ENCODE data around the gene OPN4. TPM values are rescaled to one million over a fixed set of nuclear protein-coding genes. Genes with fewer than 3 reads are reported as not detected.

Gene OPN4
- total and polyA plus RNA-seq, 2 of the 13 experiments (the other 11 are each of a cell fraction or from before 2014, with no cell fraction given) = not detected

DNA sequence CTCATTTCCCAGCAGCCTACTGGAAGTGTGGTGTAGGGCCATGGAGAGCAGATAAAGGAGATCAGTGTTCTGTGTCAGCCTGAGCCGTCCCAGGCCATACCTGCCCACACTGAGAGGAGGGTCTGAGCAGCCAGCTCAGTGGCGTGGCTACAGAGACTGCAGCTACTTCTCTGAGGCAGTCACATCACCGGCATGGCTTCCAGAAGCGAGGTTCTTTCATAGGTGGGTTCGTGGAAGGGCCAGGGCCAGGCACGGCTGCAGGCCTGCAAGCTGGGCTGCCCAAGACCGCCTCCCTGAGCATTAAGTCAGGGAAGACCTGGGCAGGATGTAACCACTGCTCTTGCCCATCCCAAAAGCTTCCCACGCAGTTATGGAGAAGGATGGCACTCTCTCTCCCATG, 48.8 kb downstream of the OPN4 start:
- WGBS (ENCODE audit: low lambda C conversion rate) = 83% methylated on average over 1 of the region's 8 CpGs
- TF ChIP-seq ZNF788 (CRISPR knock-in tag; IDR thresholded peaks at IDR 0.05; ENCODE audit: borderline replicate concordance) (no peak), KMT2A (CRISPR knock-in tag; IDR thresholded peaks at IDR 0.05) (no peak), ZNF180 (CRISPR knock-in tag; IDR thresholded peaks at IDR 0.05; ENCODE audit: borderline replicate concordance, low read depth) (no peak)
- TF ChIP-seq, protein P1, sequence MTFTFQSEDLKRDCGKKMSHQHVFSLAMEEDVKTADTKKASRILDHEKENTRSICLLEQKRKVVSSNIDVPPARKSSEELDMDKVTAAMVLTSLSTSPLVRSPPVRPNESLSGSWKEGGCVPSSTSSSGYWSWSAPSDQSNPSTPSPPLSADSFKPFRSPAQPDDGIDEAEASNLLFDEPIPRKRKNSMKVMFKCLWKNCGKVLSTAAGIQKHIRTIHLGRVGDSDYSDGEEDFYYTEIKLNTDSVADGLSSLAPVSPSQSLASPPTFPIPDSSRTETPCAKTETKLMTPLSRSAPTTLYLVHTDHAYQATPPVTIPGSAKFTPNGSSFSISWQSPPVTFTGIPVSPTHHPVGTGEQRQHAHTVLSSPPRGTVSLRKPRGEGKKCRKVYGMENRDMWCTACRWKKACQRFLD (CRISPR knock-in tag; IDR thresholded peaks at IDR 0.05; ENCODE audit: borderline replicate concordance) = no peak
- no peaks in the 10 kb centered on the region for H3K79me2 ChIP-seq (ENCODE audit: insufficient read depth, low read length)
- no peak overlapping the region for H3K4me2 ChIP-seq (ENCODE audit: low read depth, low read length)
- no peaks in the 10 kb centered on the region for H4K20me1 ChIP-seq (ENCODE audit: insufficient read depth, low read length)
- H2AFZ ChIP-seq (ENCODE audit: low read length) = no peak overlapping the region
- H3K27ac ChIP-seq (ENCODE audit: extremely low read length, insufficient read depth, low read length) = no peak overlapping the region
- no peak overlapping the region for H3K4me3 ChIP-seq (replicated peaks in 1 of 3; ENCODE audit: insufficient read depth in 1 of 3, low read depth in 2 of 3, low read length in 3 of 3)
- ChIA-PET CTCF (ENCODE audit: low intra/inter-chr PET ratio, low total read pairs) (no interaction called here), POLR2A (no interaction called here)
- FAIRE-seq (no peak), DNase-seq (ENCODE audit: low spot score) (no peak), ATAC-seq (no peak)
- H3K9me3 ChIP-seq (ENCODE audit: low read length) = no peaks in the 10 kb centered on the region
- H3K9ac ChIP-seq (ENCODE audit: insufficient read depth, low read depth, low read length) = no peak overlapping the region
- H3K27me3 ChIP-seq (ENCODE audit: control insufficient read depth in 1 of 2, insufficient read depth in 2 of 2, low read length in 2 of 2) = peaks cover 5 to 16% of the 10 kb centered on the region in 2 experiments; a peak in 2 of 5 replicates
- intact Hi-C loops (cut with micrococcal nuclease; ENCODE audit: unreplicated experiment) = no loop called here
- no peaks in the 10 kb centered on the region for H3K36me3 ChIP-seq (replicated peaks in 1 of 2; ENCODE audit: control insufficient read depth in 1 of 2, insufficient read depth in 2 of 2, low read length in 2 of 2)
- no TSS peak for BruUV-seq (replicated peaks)
- in situ Hi-C loops (cut with HindIII; ENCODE audit: extremely low pct_ligation_motif_present, low pct_unique_long_range_greater_than_20kb) = no loop called here
- no peaks in the 10 kb centered on the region for H3K4me1 ChIP-seq (ENCODE audit: insufficient read depth, low read length)

DNA sequence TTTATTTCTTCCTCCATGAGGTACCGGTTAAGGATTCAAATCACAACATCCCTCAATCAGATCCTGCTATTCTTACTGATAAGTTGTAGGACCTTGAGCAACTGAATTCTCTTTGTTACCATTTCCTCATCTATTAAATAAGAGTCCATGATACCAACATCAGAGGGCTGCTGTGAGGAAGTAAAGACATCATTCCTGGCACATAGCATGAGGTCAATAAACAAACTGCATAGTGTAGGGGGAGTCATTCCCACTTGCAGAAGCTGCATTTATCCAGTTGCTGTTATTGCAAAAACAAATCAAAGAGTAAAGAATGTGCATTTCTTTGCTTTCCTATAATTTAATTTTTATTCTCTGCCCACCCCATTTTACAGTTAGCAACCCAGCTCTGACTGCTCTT, 50.8 kb downstream of the OPN4 start:
- FAIRE-seq = no peak
- 77% methylated on average over 1 of the region's 1 CpG for WGBS (ENCODE audit: low lambda C conversion rate)
- no TSS peak for BruUV-seq (replicated peaks)
- no peaks in the 10 kb centered on the region for H3K36me3 ChIP-seq (replicated peaks in 1 of 2; ENCODE audit: control insufficient read depth in 1 of 2, insufficient read depth in 2 of 2, low read length in 2 of 2)
- ChIA-PET POLR2A (no interaction called here), CTCF (ENCODE audit: low intra/inter-chr PET ratio, low total read pairs) (no interaction called here)
- in situ Hi-C loops (cut with HindIII; ENCODE audit: extremely low pct_ligation_motif_present, low pct_unique_long_range_greater_than_20kb) = no loop called here
- H3K4me2 ChIP-seq (ENCODE audit: low read depth, low read length) = no peak overlapping the region
- H4K20me1 ChIP-seq (ENCODE audit: insufficient read depth, low read length) = no peaks in the 10 kb centered on the region
- no peaks in the 10 kb centered on the region for H3K79me2 ChIP-seq (ENCODE audit: insufficient read depth, low read length)
- H3K27me3 ChIP-seq (ENCODE audit: control insufficient read depth in 1 of 2, insufficient read depth in 2 of 2, low read length in 2 of 2) = peaks cover under 1 to 5% of the 10 kb centered on the region in 2 experiments; a peak in 2 of 5 replicates
- H3K9me3 ChIP-seq (ENCODE audit: low read length) = no peaks in the 10 kb centered on the region
- no peak overlapping the region for H3K9ac ChIP-seq (ENCODE audit: insufficient read depth, low read depth, low read length)
- intact Hi-C loops (cut with micrococcal nuclease; ENCODE audit: unreplicated experiment) = no loop called here
- no peak for DNase-seq (ENCODE audit: low spot score)
- H2AFZ ChIP-seq (ENCODE audit: low read length) = no peak overlapping the region
- TF ChIP-seq RORA (CRISPR knock-in tag; IDR thresholded peaks at IDR 0.05) = no peak
- no peak for TF ChIP-seq ZNF761 (CRISPR knock-in tag; conservative IDR thresholded peaks at IDR 0.05)
- no peak overlapping the region for H3K4me3 ChIP-seq (replicated peaks in 1 of 3; ENCODE audit: insufficient read depth in 1 of 3, low read depth in 2 of 3, low read length in 3 of 3)
- H3K4me1 ChIP-seq (ENCODE audit: insufficient read depth, low read length) = no peaks in the 10 kb centered on the region
- H3K27ac ChIP-seq (ENCODE audit: extremely low read length, insufficient read depth, low read length) = no peak overlapping the region
- no peak for ATAC-seq
